ENCODE results near the gene UBE2L3.
"Not testable (repeated sequence)": the region's sequence is repeated elsewhere in the genome, so short reads cannot be mapped to it uniquely, and the experiment has no call there.

Gene UBE2L3

GRCh38 chr22:21567456-21568346 is at the start of gene UBE2L3:
UBE2L3 (plus strand) TSS chr22:21567714; CDS start chr22:21567745, 31 bp downstream.
- DNase-seq = peak; percentile 67 to 82 (median 75)

GRCh38 chr22:21526705-21527500 is 40.6 kb upstream of the UBE2L3 start:
- not testable (repeated sequence) for DNase-seq

- DNase-seq = not testable (repeated sequence)
These were observed 36.0 kb upstream of the UBE2L3 start for GRCh38 chr22:21531525-21531924.

GRCh38 chr22:21532863-21533648 is 34.5 kb upstream of the UBE2L3 start:
- DNase-seq = not testable (repeated sequence)

GRCh38 chr22:21539862-21540261 is 27.7 kb upstream of the UBE2L3 start:
- not testable (repeated sequence) for DNase-seq

GRCh38 chr22:21544432-21545322 is 22.8 kb upstream of the UBE2L3 start:
- DNase-seq = not testable (repeated sequence)

GRCh38 chr22:21549558-21549957 is 18.0 kb upstream of the UBE2L3 start:
- not testable (repeated sequence) for DNase-seq

- not testable (repeated sequence) for DNase-seq
These were observed 17.4 kb upstream of the UBE2L3 start for GRCh38 chr22:21550008-21550677.

GRCh38 chr22:21550678-21551047 is 16.9 kb upstream of the UBE2L3 start:
- not testable (repeated sequence) for DNase-seq

GRCh38 chr22:21551361-21551760 is 16.2 kb upstream of the UBE2L3 start, which contains the start of gene RIMBP3C:
RIMBP3C (minus strand) TSS chr22:21551461; CDS start chr22:21550976, 485 bp downstream.
- not testable (repeated sequence) for DNase-seq

- DNase-seq = not testable (repeated sequence)
These were observed 8.0 kb upstream of the UBE2L3 start for GRCh38 chr22:21559345-21560125.

GRCh38 chr22:21560657-21561056 is 6.9 kb upstream of the UBE2L3 start:
- not testable (repeated sequence) for DNase-seq

GRCh38 chr22:21563912-21564311 is 3.6 kb upstream of the UBE2L3 start:
- DNase-seq = no peak

GRCh38 chr22:21564411-21564810 is 3.1 kb upstream of the UBE2L3 start:
- no peak for DNase-seq

- peak in 3 of 6 experiments; percentile 6 to 41 (median 36) for DNase-seq
These were observed 997 bp downstream of the UBE2L3 start for GRCh38 chr22:21568347-21569075.

- not testable (repeated sequence) for DNase-seq
These were observed 1.5 kb downstream of the UBE2L3 start for GRCh38 chr22:21569076-21569427.

GRCh38 chr22:21569459-21570170 is 2.1 kb downstream of the UBE2L3 start:
- DNase-seq = no peak

- no peak for DNase-seq
These were observed 2.9 kb downstream of the UBE2L3 start for GRCh38 chr22:21570398-21570797.

GRCh38 chr22:21571679-21572078 is 4.2 kb downstream of the UBE2L3 start:
- no peak for DNase-seq
